IMR-90 (cell line): ENCODE data around the gene IRAK3.
"Not testable (repeated sequence)": the region's sequence is repeated elsewhere in the genome, so short reads cannot be mapped to it uniquely, and the experiment has no call there.

Source experiments
- BHLHE40 ChIP-seq: fragments of 150-350 bp; IDR thresholded peaks from 2 replicates; pipeline ENCODE4 v1.6.1; 2016; ENCODE audit warnings: mild to moderate bottlenecking, low read depth, low read length
- CEBPB ChIP-seq: IDR thresholded peaks from 2 replicates; pipeline ENCODE4 v1.6.1; 2012; ENCODE audit warnings: low read depth, low read length, improper control_type of control experiment
- CHD1 ChIP-seq: IDR thresholded peaks from 2 replicates; pipeline ENCODE4 v1.6.1; 2012; ENCODE audit warnings: low read depth, low read length, improper control_type of control experiment
- CTCF ChIP-seq: conservative IDR thresholded peaks from 2 replicates; pipeline ENCODE4 v1.5.1; 2012; ENCODE audit warnings: mild to moderate bottlenecking, low read depth, low read length, improper control_type of control experiment
- FOS ChIP-seq: fragments of 150-350 bp; IDR thresholded peaks from 2 replicates; pipeline ENCODE4 v1.6.1; 2016; ENCODE audit warnings: low read depth, low read length
- MAZ ChIP-seq: IDR thresholded peaks from 2 replicates; pipeline ENCODE4 v1.6.1; 2012; ENCODE audit warnings: low read depth, mild to moderate bottlenecking, low read length, improper control_type of control experiment, moderate library complexity, borderline replicate concordance
- POLR2A ChIP-seq: IDR thresholded peaks from 2 replicates; pipeline ENCODE4 v1.6.1; 2012; ENCODE audit warnings: mild to moderate bottlenecking, low read depth, low read length
- RAD21 ChIP-seq: IDR thresholded peaks from 2 replicates; pipeline ENCODE4 v1.6.1; 2012; ENCODE audit warnings: low read length, improper control_type of control experiment
- RFX5 ChIP-seq: IDR thresholded peaks from 2 replicates; pipeline ENCODE4 v1.8.0; 2012; ENCODE audit warnings: low read depth, mild to moderate bottlenecking, low read length, moderate library complexity
- SMC3 ChIP-seq: fragments of 150-350 bp; IDR thresholded peaks from 2 replicates; pipeline ENCODE4 v1.6.1; 2016; ENCODE audit warnings: low read depth, mild to moderate bottlenecking, antibody characterized with exemption, low read length, moderate library complexity
- USF2 ChIP-seq: fragments of 150-350 bp; IDR thresholded peaks from 2 replicates; pipeline ENCODE4 v1.6.1; 2017; ENCODE audit warnings: mild to moderate bottlenecking, antibody characterized with exemption, low read length, low read depth

- TF ChIP-seq CTCF, FOS, USF2, POLR2A, MAZ, CEBPB, BHLHE40, RAD21, RFX5, SMC3, CHD1: not testable (repeated sequence)
These were observed 24.0 kb downstream of the IRAK3 start for GRCh38 chr12:66213011-66213410.
